Erythroblast (primary cell): ENCODE results near the gene MACROD2.

Experiments used
- GATA1 ChIP-seq: IDR thresholded peaks from 2 replicates; pipeline ENCODE4 v1.6.1; 2011; ENCODE audit warnings: low read depth, mild to moderate bottlenecking, control low read depth, low read length, moderate library complexity
- POLR2A ChIP-seq: IDR thresholded peaks from 2 replicates; pipeline ENCODE4 v1.6.1; 2011; ENCODE audit warnings: mild to moderate bottlenecking, low read length

- TF ChIP-seq POLR2A: no peak
- TF ChIP-seq GATA1: no peak
These were observed 1151.6 kb downstream of the MACROD2 start for GRCh38 chr20:15146948-15147347.
